Colonic mucosa (tissue), 4 donors: ENCODE results near the gene SLC7A5. TPM values are rescaled to one million over a fixed set of nuclear protein-coding genes. Genes with fewer than 3 reads are reported as not detected.

Source experiments
- DNase-seq: peaks from one replicate; pipeline ENCODE4 v3.0.0-alpha.2; 2020
- H3K27ac ChIP-seq: fragments of 200-600 bp; one replicate; pipeline ENCODE4 v1.8.0; 2021
- H3K27me3 ChIP-seq: fragments of 200-600 bp; one replicate; pipeline ENCODE4 v1.8.0; 2021
- H3K36me3 ChIP-seq: fragments of 200-600 bp; one replicate; pipeline ENCODE4 v1.8.0; 2021
- H3K4me1 ChIP-seq: fragments of 200-600 bp; one replicate; pipeline ENCODE4 v1.8.0; 2021; ENCODE audit warnings: mild to moderate bottlenecking
- H3K4me3 ChIP-seq: fragments of 200-600 bp; one replicate; pipeline ENCODE4 v1.8.0; 2021
- H3K9ac ChIP-seq, 2 donors: one replicate each; pipeline ENCODE4 v1.7.0; 2013; ENCODE audit warnings: control low read depth in 2 of 2, low read depth in 2 of 2, low read length in 2 of 2
- H3K9me3 ChIP-seq: fragments of 200-600 bp; one replicate; pipeline ENCODE4 v1.8.0; 2021
- intact Hi-C: fragments of 100-400 bp; cut with DNase I; formaldehyde crosslinking; loops from one replicate; pipeline ENCODE4 v1.14.1; 2022
- total RNA-seq, 2 donors: library from RNA; stranded (reverse); fragmentation: NEBNext Ultra II Directional in 1 of 2; extraction: Animal tissue kit (Norgen Biotek cat#: 25700) in 1 of 2; gene quantifications; one replicate each; pipeline ENCODE4 v1.2.1, GENCODE V29; 2021
- TF ChIP-seq, protein P1 (sequence below): fragments of 200-600 bp; IDR thresholded peaks from one replicate; pipeline ENCODE4 v1.8.0; 2022; ENCODE audit warnings: antibody characterized with exemption, mild to moderate bottlenecking
- donor health status: healthy.
- donor health status: DM: no; HTN: no; CAD: no.
- donor health status: DM: no; HTN: no; CAD: no.

Gene SLC7A5
- total RNA-seq, 2 donors from 2014 or later, result 9.5 to 26.2 TPM

DNA sequence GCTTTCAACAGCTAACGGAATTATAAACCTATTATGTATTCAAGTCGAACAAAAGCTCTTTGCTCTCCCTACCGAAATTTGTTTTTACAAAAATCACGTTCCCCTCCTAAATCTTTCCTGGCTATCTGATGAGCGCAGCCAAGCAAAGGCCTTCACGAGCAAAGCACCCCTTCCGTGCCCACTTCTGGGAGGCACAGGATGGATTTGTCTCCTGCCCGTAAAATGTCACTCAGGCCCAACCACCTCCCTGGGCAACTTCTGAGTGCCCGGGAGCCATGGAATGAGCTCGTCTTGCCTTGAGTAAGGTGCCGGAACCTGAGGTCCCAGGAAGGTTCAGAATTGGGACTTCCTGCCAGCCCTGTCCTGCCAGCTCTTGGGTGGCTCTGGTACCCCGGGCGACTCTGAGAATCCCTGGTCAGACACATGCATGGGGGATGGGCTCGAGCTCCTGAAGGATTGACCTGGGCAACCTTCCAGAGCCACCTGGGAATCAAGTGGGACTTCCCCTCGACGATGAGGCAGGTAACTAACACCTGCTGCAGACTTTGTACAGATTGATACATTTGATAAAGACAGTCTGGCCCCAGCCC, 19.8 kb downstream of the SLC7A5 start:
- H3K4me1 ChIP-seq, result peaks cover 3% of the 10 kb centered on the region
- no peaks in the 10 kb centered on the region for H3K9me3 ChIP-seq
- H3K27ac ChIP-seq, result no peak overlapping the region
- intact Hi-C loops, result no loop called here
- no peaks in the 10 kb centered on the region for H3K27me3 ChIP-seq
- DNase-seq, result no peak
- H3K36me3 ChIP-seq, result no peaks in the 10 kb centered on the region
- TF ChIP-seq, protein P1, sequence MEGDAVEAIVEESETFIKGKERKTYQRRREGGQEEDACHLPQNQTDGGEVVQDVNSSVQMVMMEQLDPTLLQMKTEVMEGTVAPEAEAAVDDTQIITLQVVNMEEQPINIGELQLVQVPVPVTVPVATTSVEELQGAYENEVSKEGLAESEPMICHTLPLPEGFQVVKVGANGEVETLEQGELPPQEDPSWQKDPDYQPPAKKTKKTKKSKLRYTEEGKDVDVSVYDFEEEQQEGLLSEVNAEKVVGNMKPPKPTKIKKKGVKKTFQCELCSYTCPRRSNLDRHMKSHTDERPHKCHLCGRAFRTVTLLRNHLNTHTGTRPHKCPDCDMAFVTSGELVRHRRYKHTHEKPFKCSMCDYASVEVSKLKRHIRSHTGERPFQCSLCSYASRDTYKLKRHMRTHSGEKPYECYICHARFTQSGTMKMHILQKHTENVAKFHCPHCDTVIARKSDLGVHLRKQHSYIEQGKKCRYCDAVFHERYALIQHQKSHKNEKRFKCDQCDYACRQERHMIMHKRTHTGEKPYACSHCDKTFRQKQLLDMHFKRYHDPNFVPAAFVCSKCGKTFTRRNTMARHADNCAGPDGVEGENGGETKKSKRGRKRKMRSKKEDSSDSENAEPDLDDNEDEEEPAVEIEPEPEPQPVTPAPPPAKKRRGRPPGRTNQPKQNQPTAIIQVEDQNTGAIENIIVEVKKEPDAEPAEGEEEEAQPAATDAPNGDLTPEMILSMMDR, result no peak
- no peak overlapping the region for H3K4me3 ChIP-seq
- H3K9ac ChIP-seq, result no peak overlapping the region

DNA sequence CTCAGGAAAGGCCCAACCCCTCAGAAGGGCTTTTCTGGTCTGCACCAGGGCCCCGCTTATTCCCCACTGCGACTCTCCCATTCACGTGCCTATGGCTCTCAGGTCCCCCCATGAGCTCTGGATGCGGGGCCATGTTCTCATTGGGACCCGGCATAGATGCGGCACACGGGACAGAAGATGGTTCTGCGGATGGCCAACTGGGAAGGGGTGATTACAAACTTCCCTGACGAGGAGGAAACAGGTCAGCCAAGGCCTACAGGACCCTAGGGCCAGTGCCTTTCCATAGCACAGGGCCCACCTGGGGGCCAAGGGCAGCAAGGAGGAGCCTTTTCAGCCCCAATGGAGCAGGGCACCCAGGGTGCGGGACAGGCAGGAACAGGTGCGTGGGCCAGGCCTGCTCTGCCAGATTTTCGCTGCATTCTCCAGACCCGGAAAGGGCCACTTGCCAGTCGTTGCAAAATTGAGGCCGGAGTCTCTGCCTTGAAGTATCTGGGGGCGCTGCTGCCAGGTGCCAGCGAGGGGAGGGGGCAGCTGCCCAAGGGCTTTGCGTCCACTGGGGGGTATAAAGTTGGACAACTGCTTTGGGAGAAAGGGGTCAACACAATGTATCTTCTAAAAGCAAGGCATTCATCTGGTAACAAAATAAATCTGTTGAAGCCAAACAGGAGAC, 20.5 kb downstream of the SLC7A5 start:
- intact Hi-C loops, result no loop called here
- Histone ChIP-seq H3K4me1 (peaks cover 3% of the 10 kb centered on the region), H3K9ac (peak overlapping the region in 1 of 2 donors; percentile 24), H3K9me3 (no peaks in the 10 kb centered on the region), H3K36me3 (no peaks in the 10 kb centered on the region), H3K27ac (no peak overlapping the region), H3K4me3 (no peak overlapping the region), H3K27me3 (no peaks in the 10 kb centered on the region)
- DNase-seq, result no peak
- TF ChIP-seq, protein P1, result no peak

- H3K4me3 ChIP-seq, result no peak overlapping the region
- no peaks in the 10 kb centered on the region for H3K9me3 ChIP-seq
- H3K27ac ChIP-seq, result no peak overlapping the region
- H3K4me1 ChIP-seq, result no peaks in the 10 kb centered on the region
- H3K27me3 ChIP-seq, result no peaks in the 10 kb centered on the region
- DNase-seq, result no peak
- H3K36me3 ChIP-seq, result no peaks in the 10 kb centered on the region
- intact Hi-C loops, result no loop called here
- TF ChIP-seq, protein P1, result no peak
- no peak overlapping the region for H3K9ac ChIP-seq
Observed at GRCh38 chr16:87847785-87848675, 21.3 kb downstream of the SLC7A5 start.

- Histone ChIP-seq H3K27ac (no peak overlapping the region), H3K9ac (no peak overlapping the region), H3K27me3 (no peaks in the 10 kb centered on the region), H3K36me3 (no peaks in the 10 kb centered on the region), H3K4me3 (no peak overlapping the region), H3K4me1 (no peaks in the 10 kb centered on the region), H3K9me3 (no peaks in the 10 kb centered on the region)
- no peak for DNase-seq
- TF ChIP-seq, protein P1, result no peak
- intact Hi-C loops, result no loop called here
Observed at GRCh38 chr16:87847467-87847784, 21.9 kb downstream of the SLC7A5 start.

DNA sequence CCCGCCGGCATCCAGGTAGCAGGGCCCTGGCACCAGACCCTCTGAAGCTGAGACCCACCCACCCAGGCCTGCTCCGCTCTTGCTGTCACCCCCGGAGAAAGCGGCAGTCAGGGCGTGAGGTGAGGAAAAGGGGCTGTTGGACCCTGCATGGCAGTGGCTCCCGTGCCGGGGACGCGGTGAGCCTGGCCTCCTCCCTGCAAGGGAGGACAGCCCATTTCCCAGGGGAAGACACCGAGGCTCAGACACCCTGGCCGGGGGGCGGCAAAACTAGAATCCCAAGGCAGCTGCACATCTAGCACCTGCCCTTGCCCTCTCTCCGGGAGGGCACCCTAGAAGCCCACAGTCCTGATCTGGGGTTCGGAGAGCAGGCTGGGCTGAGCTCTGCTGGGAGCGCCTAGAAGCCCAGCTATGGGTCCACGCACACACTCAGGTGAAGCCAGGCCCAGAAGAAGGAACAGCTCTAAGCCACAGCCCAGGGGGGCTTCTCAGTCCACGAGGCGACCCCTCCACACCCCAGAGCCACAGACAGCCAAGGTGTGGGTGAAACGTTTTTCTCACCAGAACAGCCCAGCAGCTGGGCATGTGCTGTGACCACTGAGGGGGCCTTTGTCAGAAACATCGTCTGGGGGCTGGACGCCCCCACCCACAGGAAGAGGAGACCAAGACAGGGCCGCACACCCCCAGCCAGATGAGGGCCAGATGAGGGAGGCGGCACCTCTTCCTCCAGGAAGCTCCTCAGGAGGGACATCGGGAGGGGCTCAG, 22.4 kb downstream of the SLC7A5 start:
- no peaks in the 10 kb centered on the region for H3K4me1 ChIP-seq
- H3K27ac ChIP-seq, result no peak overlapping the region
- no peak for DNase-seq
- no peaks in the 10 kb centered on the region for H3K27me3 ChIP-seq
- TF ChIP-seq, protein P1, result no peak
- intact Hi-C loops, result no loop called here
- H3K4me3 ChIP-seq, result no peak overlapping the region
- H3K9me3 ChIP-seq, result no peaks in the 10 kb centered on the region
- H3K36me3 ChIP-seq, result no peaks in the 10 kb centered on the region
- no peak overlapping the region for H3K9ac ChIP-seq
